Activated naive CD8-positive, alpha-beta T cell treated with anti-CD3 and anti-CD28 coated beads for 36 hours (primary cell): ENCODE data around the gene PDE2A. TPM values are rescaled to one million over a fixed set of nuclear protein-coding genes. Genes with fewer than 3 reads are reported as not detected.

Source experiments
- DNase-seq: peaks from one replicate; pipeline ENCODE4 v3.0.0; 2021
- H3K27ac Mint-ChIP-seq: one replicate; pipeline ENCODE4 v1.8.0; 2022; ENCODE audit warnings: mild to moderate bottlenecking, moderate library complexity, mixed read lengths
- H3K27me3 Mint-ChIP-seq: one replicate; pipeline ENCODE4 v1.8.0; 2022; ENCODE audit warnings: mild to moderate bottlenecking, mixed read lengths
- H3K36me3 Mint-ChIP-seq: one replicate; pipeline ENCODE4 v1.8.0; 2021; ENCODE audit warnings: mild to moderate bottlenecking, mixed read lengths
- H3K4me1 Mint-ChIP-seq: one replicate; pipeline ENCODE4 v1.8.0; 2021; ENCODE audit warnings: mixed read lengths
- H3K4me3 Mint-ChIP-seq: one replicate; pipeline ENCODE4 v1.8.0; 2022; ENCODE audit warnings: mild to moderate bottlenecking, moderate library complexity, mixed read lengths
- H3K9me3 Mint-ChIP-seq: one replicate; pipeline ENCODE4 v1.8.0; 2022; ENCODE audit warnings: mixed read lengths
- total RNA-seq, 2 experiments: library from RNA; stranded (reverse); gene quantifications; one replicate each; pipeline ENCODE4 v1.2.3, GENCODE V29; 2021

Gene PDE2A
- total RNA-seq, 2 experiments from 2014 or later, result 0.37 to 0.42 TPM

DNA sequence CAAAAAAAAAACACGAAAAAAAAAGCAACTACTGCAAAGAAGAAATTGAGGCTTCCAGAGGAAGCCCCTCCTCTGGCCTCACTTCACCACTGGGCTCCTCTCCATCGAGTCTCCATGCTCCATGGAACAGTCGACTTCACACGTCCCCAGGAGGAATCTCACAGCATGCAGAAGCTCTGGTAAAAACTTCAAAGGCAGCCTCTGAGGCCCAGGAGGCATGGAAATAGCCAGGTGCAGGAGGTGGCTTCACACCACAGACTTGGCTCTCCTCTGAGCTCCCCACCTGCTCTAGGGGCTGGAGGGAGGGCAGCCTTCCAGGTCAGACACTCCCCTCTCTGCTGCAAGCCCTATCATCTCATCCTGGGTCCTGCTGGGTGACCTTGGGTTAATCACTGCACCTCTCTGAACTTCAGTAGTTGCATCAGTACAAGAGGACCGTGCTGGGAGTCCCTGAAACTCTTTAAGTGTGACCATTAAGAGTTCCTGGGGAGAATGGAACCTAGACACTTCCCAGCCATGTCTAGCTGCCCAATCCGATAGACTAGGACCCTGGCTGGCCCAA lies 8.2 kb downstream of the PDE2A start:
- no peak for DNase-seq
- Mint-ChIP-seq H3K36me3 (peaks cover 8% of the 10 kb centered on the region), H3K27me3 (peaks cover 56% of the 10 kb centered on the region), H3K27ac (no peak overlapping the region), H3K9me3 (peaks cover 8% of the 10 kb centered on the region), H3K4me3 (no peak overlapping the region), H3K4me1 (peaks cover 4% of the 10 kb centered on the region)

DNA sequence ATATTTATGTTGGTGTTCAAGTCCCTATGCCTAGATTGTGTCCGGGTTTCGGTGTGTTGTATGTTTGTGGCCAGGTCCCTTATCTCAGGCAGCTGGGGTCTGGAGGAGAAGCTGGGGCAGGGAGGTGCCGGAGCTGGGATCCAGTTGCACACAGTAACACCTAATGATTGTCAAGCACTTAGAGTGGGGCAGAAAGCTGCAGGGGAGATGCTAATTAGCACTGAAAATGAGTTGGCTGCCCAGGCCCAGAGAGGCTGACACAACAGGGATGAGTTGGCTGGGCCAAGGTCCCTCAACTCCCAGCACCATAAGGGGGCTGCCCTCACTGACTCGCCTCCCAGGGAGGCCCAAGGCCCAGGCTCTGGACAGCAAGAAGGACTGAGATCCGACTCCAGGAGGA lies 12.2 kb downstream of the PDE2A start:
- Mint-ChIP-seq H3K27ac (no peak overlapping the region), H3K4me1 (no peaks in the 10 kb centered on the region), H3K27me3 (peaks cover 32% of the 10 kb centered on the region), H3K36me3 (peaks cover under 1% of the 10 kb centered on the region), H3K4me3 (no peak overlapping the region), H3K9me3 (peaks cover under 1% of the 10 kb centered on the region)
- no peak for DNase-seq

DNA sequence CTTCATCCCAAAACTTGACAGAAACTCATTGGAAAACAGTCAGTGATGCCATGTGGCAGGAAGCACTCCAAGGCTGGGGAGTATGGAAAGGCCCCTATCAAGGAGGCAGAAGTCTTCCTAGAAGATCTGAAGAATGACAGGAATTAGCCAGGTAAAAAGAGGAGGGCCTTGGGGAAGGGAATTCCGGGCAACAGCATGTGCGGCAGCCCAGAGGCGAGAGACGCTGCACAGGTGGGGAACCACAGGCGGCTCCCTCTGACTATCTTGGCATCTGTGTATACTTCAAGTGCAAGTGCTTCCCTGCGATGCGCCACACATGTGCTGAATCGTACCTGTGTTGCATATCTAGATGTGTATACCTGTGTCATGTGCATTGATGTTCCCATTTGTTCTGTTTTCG lies 12.7 kb downstream of the PDE2A start:
- no peaks in the 10 kb centered on the region for H3K4me1 Mint-ChIP-seq
- H3K27ac Mint-ChIP-seq, result no peak overlapping the region
- peaks cover 26% of the 10 kb centered on the region for H3K27me3 Mint-ChIP-seq
- H3K9me3 Mint-ChIP-seq, result no peaks in the 10 kb centered on the region
- no peak overlapping the region for H3K4me3 Mint-ChIP-seq
- DNase-seq, result no peak
- H3K36me3 Mint-ChIP-seq, result no peaks in the 10 kb centered on the region

DNA sequence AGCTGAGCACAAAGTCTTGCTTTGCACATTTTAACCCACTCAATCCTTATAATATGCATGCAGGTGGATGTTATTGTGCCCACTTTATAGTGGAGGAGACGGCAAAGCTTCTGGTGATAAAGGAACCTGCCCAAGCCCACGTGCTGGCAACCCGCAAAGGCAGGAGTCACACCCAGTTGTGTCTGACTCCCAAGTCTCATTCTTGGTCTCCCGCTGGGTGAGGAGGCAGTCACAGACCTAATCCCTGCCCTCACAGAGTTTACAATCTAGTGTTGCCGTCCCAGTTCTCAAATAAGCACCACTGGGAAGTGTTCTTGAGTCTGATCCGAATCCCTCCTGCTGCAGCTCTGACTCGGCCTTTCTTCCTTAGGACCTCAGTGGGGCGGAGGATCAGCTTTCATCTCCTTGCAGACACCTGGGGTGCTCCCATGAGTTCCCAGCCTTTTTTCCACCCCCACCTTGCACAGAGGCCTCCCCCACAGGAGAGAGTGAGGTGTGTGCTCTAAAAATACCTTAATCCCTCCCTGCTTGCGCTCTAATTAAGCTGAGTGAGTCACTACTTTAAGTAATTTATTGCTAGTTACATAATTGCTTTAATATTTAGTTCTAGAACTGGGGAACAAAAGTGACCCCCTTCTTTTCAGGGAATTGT lies 15.1 kb downstream of the PDE2A start:
- no peak overlapping the region for H3K4me3 Mint-ChIP-seq
- H3K36me3 Mint-ChIP-seq, result no peaks in the 10 kb centered on the region
- peaks cover 7% of the 10 kb centered on the region for H3K27me3 Mint-ChIP-seq
- no peak overlapping the region for H3K27ac Mint-ChIP-seq
- DNase-seq, result no peak
- H3K9me3 Mint-ChIP-seq, result no peaks in the 10 kb centered on the region
- H3K4me1 Mint-ChIP-seq, result no peaks in the 10 kb centered on the region

DNA sequence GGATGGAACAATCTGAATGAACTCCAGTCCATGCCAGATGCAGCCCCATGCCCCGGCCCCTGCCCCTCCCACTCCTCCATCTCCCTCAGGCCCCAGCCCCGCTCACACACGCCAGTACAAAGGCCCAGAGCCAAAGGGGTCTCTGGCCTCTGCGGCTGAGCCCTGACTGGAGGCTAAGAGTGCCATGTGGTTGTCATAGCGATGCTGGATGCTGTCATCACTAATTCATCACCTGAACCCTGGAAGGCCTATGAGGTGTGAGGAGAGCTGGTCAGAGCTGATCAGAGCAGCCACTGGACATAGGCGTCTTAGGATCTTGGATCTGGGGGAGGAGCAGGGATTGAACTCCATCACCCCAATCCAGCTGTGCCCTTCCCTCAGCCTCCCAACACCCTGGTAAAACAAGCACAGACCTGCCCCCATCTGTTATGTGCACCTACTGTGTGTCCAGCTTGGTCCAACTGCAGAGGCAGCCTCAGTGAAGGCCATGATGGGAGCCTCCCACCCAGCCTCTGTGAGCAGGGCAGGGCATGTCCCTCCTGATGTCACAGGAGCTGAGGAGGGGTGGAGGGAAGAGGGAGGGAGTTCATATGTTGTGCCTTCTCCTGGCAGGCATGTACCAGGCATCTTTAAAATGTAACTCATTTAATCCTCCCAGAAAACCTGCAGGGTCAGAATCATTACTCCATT lies 16.7 kb downstream of the PDE2A start:
- no peak overlapping the region for H3K27ac Mint-ChIP-seq
- no peaks in the 10 kb centered on the region for H3K36me3 Mint-ChIP-seq
- no peaks in the 10 kb centered on the region for H3K4me1 Mint-ChIP-seq
- no peak for DNase-seq
- no peaks in the 10 kb centered on the region for H3K9me3 Mint-ChIP-seq
- no peak overlapping the region for H3K4me3 Mint-ChIP-seq
- H3K27me3 Mint-ChIP-seq, result peaks cover 7% of the 10 kb centered on the region

DNA sequence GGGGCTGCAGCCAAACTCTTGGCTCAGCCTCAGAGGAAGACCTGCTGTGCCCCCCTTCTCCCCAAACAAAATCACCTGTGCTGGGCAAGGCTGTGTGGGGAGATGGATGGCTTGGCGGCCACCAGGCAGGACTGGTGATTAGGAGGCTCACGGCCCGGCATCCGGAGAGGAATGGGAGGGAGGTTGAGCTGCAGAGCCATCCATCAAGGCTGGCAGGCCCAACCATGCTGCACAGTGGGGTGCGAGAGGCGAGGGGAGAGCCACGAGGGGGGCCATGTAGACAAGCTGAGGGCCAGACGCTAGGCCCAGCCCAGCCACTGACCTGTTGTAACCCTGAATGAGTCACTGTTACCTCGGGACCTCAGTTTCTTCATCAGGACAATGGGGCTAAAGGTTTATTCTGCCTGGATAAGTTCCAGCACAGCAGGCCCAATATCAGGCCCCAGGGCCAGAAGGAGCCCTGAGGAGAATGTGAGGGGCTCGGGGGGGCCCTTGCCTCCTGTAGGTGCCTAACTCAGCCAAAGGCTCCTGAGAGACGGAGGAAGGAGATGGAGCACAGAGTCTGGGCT lies 18.2 kb downstream of the PDE2A start:
- no peaks in the 10 kb centered on the region for H3K9me3 Mint-ChIP-seq
- H3K27ac Mint-ChIP-seq, result no peak overlapping the region
- no peaks in the 10 kb centered on the region for H3K36me3 Mint-ChIP-seq
- H3K4me3 Mint-ChIP-seq, result no peak overlapping the region
- H3K4me1 Mint-ChIP-seq, result no peaks in the 10 kb centered on the region
- peaks cover 7% of the 10 kb centered on the region for H3K27me3 Mint-ChIP-seq
- DNase-seq, result no peak

DNA sequence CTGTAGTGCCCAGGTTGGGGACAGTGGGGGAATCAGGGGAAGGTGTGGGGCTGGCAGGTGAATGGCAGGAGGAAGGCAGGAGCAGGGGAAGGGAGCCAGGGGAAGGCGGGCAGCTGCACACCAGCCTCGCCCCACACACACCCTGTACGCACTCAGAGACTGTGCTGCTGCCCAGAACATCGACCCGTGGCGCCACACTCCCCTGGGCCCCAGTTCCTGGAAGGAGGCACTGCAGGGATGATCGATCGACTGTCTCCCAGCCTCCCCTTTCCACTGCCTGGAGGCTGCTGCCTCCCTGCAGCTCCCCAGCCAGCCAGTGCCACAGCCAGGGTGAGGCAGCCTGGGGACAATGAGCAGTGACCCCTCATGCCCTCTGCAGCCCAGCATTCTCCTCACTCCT lies 19.2 kb downstream of the PDE2A start:
- H3K9me3 Mint-ChIP-seq, result no peaks in the 10 kb centered on the region
- DNase-seq, result no peak
- peaks cover 4% of the 10 kb centered on the region for H3K27me3 Mint-ChIP-seq
- H3K4me3 Mint-ChIP-seq, result no peak overlapping the region
- no peaks in the 10 kb centered on the region for H3K36me3 Mint-ChIP-seq
- H3K4me1 Mint-ChIP-seq, result no peaks in the 10 kb centered on the region
- no peak overlapping the region for H3K27ac Mint-ChIP-seq

DNA sequence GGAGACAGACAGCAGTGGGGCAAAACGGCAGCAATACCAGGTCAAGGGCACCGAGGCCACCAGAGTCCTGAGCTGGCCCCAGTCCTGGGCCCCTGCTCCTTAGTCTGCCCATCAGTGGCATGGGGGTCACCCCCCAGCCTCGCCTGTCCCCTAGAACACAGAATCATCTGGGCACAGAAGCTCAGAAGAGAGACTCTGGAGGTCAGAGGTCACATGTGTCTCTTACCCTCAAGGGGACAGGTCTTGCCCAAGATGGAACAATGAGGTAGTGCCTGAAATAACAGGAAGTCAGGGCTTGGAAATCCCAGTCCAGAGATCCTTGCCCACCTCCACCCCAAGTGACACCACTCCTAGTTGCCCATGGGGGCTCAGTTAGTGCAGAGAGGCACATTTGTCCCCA lies 20.6 kb downstream of the PDE2A start:
- H3K9me3 Mint-ChIP-seq, result no peaks in the 10 kb centered on the region
- H3K4me1 Mint-ChIP-seq, result no peaks in the 10 kb centered on the region
- H3K36me3 Mint-ChIP-seq, result no peaks in the 10 kb centered on the region
- no peak overlapping the region for H3K4me3 Mint-ChIP-seq
- no peaks in the 10 kb centered on the region for H3K27me3 Mint-ChIP-seq
- H3K27ac Mint-ChIP-seq, result no peak overlapping the region
- no peak for DNase-seq

DNA sequence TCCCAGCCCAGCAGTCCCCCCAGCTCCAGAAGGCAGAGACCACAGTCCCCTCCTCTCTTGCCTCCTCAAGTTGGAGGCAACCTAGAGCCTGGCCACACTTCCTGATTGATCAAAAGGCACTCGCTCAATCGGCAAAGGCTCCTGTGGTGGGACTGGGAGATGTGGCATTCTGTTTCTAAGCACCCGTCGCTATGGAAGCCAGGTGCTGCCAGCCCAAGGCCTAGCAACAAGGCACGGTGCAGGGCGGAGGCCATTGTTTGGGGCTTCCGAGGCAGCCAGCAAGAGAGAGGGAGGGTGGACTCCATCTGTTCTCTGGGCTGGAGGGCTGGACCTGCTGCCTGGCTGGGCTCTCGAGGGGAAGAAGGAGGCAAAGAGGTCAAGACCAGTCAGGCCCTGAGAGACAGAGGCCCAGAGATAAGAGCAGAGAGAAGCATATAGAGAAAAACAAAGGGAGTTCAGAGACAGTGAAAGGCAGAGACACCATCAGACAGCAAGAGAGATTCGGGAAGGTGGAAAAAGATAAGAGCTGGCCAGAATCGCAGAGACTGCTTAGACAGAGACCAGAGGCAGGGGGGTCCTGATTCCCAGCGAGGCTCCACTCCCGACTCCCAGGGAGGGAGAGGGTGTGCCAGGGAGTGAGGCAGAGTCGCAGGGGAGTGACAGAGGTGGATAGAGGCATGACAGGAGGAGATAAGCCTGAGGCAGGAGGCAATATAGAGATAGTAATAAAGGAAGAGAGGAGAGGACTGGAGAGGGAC lies 21.2 kb downstream of the PDE2A start:
- no peak overlapping the region for H3K27ac Mint-ChIP-seq
- no peaks in the 10 kb centered on the region for H3K27me3 Mint-ChIP-seq

DNA sequence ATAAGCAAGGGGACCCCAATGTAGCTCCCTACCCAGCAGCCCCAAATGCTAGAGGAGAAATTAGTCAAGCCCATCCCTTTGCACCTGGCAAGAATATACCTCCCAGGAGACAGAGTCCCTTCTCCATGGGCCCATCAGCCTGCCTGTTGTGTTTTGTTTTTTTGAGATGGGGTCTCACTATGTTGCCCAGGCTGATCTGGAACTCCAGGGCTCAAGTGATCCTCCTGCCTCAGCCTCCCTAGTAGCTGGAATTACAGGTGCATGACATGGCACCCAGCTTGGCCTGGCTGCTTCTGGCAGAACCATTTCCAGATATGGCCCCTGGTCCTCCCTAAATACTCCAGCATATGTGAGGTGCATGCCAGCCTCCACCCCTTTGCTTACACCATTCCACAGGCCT lies 22.1 kb downstream of the PDE2A start:
- H3K4me3 Mint-ChIP-seq, result no peak overlapping the region
- no peak for DNase-seq
- H3K27me3 Mint-ChIP-seq, result no peaks in the 10 kb centered on the region
- H3K9me3 Mint-ChIP-seq, result no peaks in the 10 kb centered on the region
- H3K27ac Mint-ChIP-seq, result no peak overlapping the region
- no peaks in the 10 kb centered on the region for H3K36me3 Mint-ChIP-seq
- no peaks in the 10 kb centered on the region for H3K4me1 Mint-ChIP-seq

More for the DNA sequence above, 21.2 kb downstream of the PDE2A start:
- H3K4me1 Mint-ChIP-seq, result no peaks in the 10 kb centered on the region
- H3K36me3 Mint-ChIP-seq, result no peaks in the 10 kb centered on the region
- no peak for DNase-seq
- H3K4me3 Mint-ChIP-seq, result no peak overlapping the region
- no peaks in the 10 kb centered on the region for H3K9me3 Mint-ChIP-seq

DNA sequence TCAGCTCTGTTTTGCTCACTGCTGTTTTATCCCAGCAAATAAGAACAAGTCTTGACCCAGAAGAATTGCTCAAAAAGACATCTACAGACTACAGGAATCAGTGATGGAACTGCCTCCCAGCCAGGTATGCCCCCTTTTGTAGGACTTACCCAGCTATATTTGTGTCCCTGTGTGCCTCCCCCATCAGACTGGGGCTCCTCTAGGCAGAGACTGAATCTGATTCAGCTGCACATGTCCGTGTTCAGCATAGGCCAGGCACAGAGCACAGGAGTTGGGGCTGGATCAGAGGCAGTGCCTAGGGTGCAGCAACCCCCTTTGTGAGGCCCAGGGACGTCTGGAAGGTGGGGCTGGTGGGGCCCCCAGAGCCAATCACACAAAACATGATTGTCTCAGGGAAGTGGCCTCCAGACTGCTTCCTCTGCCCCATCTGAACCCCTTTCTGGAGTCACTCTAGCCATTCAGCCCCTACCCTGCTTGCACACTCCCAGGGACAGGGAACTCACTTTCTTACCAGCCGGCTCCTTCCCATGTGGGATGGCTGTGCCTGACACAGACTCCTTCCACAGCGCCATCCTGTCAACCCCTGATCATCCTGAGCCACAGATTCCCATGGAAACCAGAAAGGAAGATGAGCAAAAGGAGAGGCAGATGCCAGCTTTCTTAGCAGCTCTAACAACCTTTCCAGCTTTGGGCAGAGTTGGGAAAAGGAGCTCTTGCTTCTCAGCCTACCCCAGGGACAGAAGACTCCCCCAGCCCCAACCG lies 24.8 kb downstream of the PDE2A start:
- H3K9me3 Mint-ChIP-seq, result no peaks in the 10 kb centered on the region
- no peak overlapping the region for H3K27ac Mint-ChIP-seq
- no peaks in the 10 kb centered on the region for H3K36me3 Mint-ChIP-seq
- H3K27me3 Mint-ChIP-seq, result no peaks in the 10 kb centered on the region
- no peak overlapping the region for H3K4me3 Mint-ChIP-seq
- no peak for DNase-seq
- H3K4me1 Mint-ChIP-seq, result no peaks in the 10 kb centered on the region

DNA sequence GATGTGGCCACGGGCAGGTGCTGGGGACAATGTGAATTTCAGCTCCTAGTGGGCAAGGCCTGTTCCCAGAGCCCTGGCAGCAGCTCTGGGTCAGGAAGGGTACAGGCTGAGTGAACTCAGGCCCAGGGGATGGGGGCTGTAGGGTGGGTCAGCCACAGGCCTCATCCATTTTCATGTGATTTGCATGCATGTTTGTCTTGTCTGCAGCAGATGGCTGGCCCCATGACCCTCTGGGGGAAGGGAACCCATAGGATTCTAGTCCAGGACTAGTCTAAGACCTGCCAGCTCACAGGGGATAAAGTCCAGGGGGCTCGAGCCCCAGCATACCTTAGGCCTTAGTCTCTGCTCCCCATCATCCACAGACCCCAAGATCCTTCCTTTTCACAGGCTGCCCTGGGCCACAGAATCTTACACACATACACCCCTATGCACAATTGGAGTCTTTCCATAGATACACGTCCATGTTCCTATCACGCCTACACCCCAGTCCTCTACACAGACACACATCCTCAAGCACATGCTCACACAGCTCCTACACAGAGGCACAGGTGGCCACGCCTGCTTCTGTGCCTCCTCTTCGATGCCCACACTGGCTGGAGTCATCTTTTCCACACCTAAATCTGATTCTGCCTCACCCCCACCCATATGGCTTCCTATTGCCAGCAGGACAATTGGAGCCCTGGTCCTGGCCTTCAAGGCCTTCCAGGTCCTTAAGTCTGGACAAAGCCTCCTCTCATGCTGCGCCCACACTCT lies 25.7 kb downstream of the PDE2A start:
- Mint-ChIP-seq H3K36me3 (no peaks in the 10 kb centered on the region), H3K27me3 (peaks cover 6% of the 10 kb centered on the region), H3K4me1 (no peaks in the 10 kb centered on the region), H3K9me3 (no peaks in the 10 kb centered on the region), H3K4me3 (no peak overlapping the region), H3K27ac (no peak overlapping the region)
- DNase-seq, result no peak

DNA sequence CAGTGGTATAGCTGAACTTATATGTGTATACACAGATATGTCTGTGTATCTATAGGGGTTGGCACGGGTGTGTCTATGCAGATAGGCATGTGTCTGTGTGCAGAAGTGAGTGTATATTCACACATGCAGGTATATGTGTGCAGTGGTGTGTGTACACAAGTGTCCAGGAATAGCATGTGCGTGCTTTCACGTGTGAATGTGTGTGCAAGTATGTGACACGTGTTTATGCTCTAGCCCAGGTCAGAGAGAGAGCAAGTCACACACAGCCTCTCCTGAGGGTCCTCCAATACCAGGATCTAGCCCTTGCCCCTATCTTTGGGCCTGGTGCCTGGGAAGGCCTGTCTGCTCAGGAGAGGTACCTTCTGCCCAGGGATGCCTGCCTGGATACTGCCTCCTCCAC lies 26.3 kb downstream of the PDE2A start:
- peaks cover 6% of the 10 kb centered on the region for H3K27me3 Mint-ChIP-seq
- no peaks in the 10 kb centered on the region for H3K36me3 Mint-ChIP-seq
- no peaks in the 10 kb centered on the region for H3K4me1 Mint-ChIP-seq
- H3K27ac Mint-ChIP-seq, result no peak overlapping the region
- no peak for DNase-seq
- no peaks in the 10 kb centered on the region for H3K9me3 Mint-ChIP-seq
- H3K4me3 Mint-ChIP-seq, result no peak overlapping the region

DNA sequence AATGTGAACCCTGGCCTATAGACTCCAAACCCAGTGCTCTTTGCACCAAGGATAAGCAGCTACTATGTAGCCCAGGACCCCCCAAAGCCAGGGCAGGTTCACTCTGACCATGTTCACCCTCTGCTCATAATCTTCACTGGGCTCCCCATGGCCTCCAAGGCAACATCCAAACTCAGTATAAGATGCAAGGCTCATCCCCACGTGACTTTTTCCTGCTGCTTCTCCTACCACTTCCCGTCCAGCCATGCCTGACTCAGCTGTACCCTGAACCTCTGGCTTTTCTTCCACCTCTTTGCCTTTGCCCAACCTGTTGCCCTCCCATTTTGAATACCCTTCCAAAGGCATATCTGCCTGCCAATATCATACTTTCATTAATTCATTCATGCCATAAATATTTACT lies 27.8 kb downstream of the PDE2A start:
- H3K36me3 Mint-ChIP-seq, result no peaks in the 10 kb centered on the region
- peaks cover 6% of the 10 kb centered on the region for H3K27me3 Mint-ChIP-seq
- no peak for DNase-seq
- no peaks in the 10 kb centered on the region for H3K4me1 Mint-ChIP-seq
- H3K9me3 Mint-ChIP-seq, result no peaks in the 10 kb centered on the region
- H3K4me3 Mint-ChIP-seq, result no peak overlapping the region
- no peak overlapping the region for H3K27ac Mint-ChIP-seq
